Parathyroid adenoma (tissue), 2 donors: Measurements from ENCODE around the gene ULK3.
A peak's percentile ranks its signal among the peaks of the same experiment; 100 is the strongest.

Source experiments
- H2AFZ ChIP-seq: fragments of 300-600 bp; sonication (generic); one replicate; pipeline ENCODE4 v1.7.0; 2017; ENCODE audit warnings: antibody characterized with exemption, mild to moderate bottlenecking
- H3K27ac ChIP-seq: fragments of 300-600 bp; sonication (generic); one replicate; pipeline ENCODE4 v1.7.0; 2017
- H3K27me3 ChIP-seq: fragments of 300-600 bp; sonication (generic); one replicate; pipeline ENCODE4 v1.7.0; 2017; ENCODE audit warnings: low read length; ENCODE audit not compliant: control insufficient read depth, insufficient read depth
- H3K36me3 ChIP-seq: fragments of 300-600 bp; sonication (generic); one replicate; pipeline ENCODE4 v1.7.0; 2017; ENCODE audit warnings: low read length; ENCODE audit not compliant: control insufficient read depth, insufficient read depth
- H3K4me1 ChIP-seq: fragments of 300-600 bp; sonication (generic); one replicate; pipeline ENCODE4 v1.7.0; 2017; ENCODE audit warnings: control low read depth
- H3K4me2 ChIP-seq: fragments of 300-600 bp; sonication (generic); one replicate; pipeline ENCODE4 v1.7.0; 2017; ENCODE audit warnings: low read length
- H3K4me3 ChIP-seq: fragments of 300-600 bp; sonication (generic); one replicate; pipeline ENCODE4 v1.7.0; 2017; ENCODE audit warnings: low read depth, low read length
- H3K79me2 ChIP-seq: fragments of 300-600 bp; sonication (generic); one replicate; pipeline ENCODE4 v1.7.0; 2017; ENCODE audit warnings: control low read depth
- H3K9ac ChIP-seq: fragments of 300-600 bp; sonication (generic); one replicate; pipeline ENCODE4 v1.7.0; 2017; ENCODE audit warnings: mild to moderate bottlenecking
- H3K9me3 ChIP-seq: fragments of 300-600 bp; sonication (generic); one replicate; pipeline ENCODE4 v1.7.0; 2017; ENCODE audit warnings: low read length; ENCODE audit not compliant: control insufficient read depth
- TF ChIP-seq, protein P1 (sequence below): fragments of 300-600 bp; sonication (generic); IDR thresholded peaks from one replicate; pipeline ENCODE4 v1.7.0; 2017; ENCODE audit warnings: antibody characterized with exemption, mild to moderate bottlenecking
- donor health status: primary hyperparathyroidism.

The ULK3 gene

DNA sequence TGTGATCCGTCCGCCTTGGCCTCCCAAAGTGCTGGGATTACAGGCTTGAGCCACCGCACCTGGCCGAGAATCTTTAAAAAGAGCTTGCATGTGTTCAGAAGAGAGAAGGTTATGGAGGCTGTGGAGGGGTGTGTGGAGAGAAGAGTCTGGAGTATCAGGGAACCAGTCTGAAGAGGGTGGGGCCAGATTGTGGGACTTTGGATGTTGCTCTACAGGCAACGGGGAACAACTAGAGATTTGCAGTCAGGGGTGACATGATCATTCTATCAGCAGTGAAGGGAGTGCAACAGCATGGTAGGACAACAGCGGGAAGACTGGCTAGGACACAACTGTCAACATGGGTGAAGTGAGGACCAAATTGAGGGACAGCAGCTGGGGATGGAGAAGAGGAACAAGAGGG, 21.3 kb upstream of the ULK3 start:
- H3K27me3 ChIP-seq, result no peaks in the 10 kb centered on the region
- H3K4me2 ChIP-seq, result no peak overlapping the region
- H3K79me2 ChIP-seq, result peaks cover 34% of the 10 kb centered on the region
- TF ChIP-seq, protein P1, sequence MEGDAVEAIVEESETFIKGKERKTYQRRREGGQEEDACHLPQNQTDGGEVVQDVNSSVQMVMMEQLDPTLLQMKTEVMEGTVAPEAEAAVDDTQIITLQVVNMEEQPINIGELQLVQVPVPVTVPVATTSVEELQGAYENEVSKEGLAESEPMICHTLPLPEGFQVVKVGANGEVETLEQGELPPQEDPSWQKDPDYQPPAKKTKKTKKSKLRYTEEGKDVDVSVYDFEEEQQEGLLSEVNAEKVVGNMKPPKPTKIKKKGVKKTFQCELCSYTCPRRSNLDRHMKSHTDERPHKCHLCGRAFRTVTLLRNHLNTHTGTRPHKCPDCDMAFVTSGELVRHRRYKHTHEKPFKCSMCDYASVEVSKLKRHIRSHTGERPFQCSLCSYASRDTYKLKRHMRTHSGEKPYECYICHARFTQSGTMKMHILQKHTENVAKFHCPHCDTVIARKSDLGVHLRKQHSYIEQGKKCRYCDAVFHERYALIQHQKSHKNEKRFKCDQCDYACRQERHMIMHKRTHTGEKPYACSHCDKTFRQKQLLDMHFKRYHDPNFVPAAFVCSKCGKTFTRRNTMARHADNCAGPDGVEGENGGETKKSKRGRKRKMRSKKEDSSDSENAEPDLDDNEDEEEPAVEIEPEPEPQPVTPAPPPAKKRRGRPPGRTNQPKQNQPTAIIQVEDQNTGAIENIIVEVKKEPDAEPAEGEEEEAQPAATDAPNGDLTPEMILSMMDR, result no peak
- H3K9me3 ChIP-seq, result no peaks in the 10 kb centered on the region
- no peak overlapping the region for H3K27ac ChIP-seq
- H3K36me3 ChIP-seq, result no peaks in the 10 kb centered on the region
- no peak overlapping the region for H3K4me3 ChIP-seq
- no peak overlapping the region for H3K9ac ChIP-seq
- H3K4me1 ChIP-seq, result peaks cover 7% of the 10 kb centered on the region
- H2AFZ ChIP-seq, result no peak overlapping the region

DNA sequence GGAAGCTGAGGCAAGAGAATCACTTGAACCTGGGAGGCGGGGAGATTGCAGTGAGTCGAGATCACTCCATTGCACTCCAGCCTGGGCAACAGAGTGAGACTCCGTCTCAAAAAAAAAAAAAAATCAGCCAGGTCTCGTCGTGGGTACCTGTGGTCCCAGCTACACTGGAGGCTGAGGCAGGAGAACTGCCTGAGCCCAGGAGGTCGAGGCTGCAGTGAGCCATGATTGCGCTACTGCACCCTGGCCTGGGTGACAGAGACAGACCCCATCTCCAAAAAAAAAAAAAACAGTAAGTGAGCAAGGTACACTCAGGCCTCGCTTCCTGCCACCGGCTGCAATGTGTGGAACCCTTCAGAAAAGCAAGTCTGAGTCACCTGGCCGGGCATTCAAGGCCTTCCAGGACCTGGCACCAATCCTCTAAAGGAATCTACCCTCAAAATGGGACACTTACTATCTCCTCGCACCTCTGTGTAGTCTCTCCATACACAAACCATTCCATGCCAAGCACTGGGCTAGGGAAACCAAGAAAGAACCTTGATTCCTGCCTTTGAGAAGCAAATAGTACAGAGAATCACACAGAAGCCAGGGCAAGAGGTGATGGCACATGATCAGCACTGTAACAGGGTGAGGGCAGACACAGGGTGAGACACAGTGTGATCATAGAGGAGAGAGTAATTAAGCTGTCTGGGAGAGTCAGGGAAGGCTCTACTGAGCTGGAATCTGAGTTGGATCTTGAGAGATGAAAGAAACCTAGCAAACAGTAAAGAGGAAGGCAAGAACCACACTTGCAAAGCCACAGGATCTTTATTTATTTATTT, 20.5 kb upstream of the ULK3 start:
- Histone ChIP-seq H3K9ac (no peak overlapping the region), H3K79me2 (peaks cover 33% of the 10 kb centered on the region), H3K4me3 (no peak overlapping the region), H3K27ac (no peak overlapping the region), H3K4me2 (no peak overlapping the region), H3K9me3 (no peaks in the 10 kb centered on the region), H3K27me3 (no peaks in the 10 kb centered on the region), H3K4me1 (peaks cover 7% of the 10 kb centered on the region), H2AFZ (no peak overlapping the region), H3K36me3 (no peaks in the 10 kb centered on the region)
- TF ChIP-seq, protein P1, result no peak

DNA sequence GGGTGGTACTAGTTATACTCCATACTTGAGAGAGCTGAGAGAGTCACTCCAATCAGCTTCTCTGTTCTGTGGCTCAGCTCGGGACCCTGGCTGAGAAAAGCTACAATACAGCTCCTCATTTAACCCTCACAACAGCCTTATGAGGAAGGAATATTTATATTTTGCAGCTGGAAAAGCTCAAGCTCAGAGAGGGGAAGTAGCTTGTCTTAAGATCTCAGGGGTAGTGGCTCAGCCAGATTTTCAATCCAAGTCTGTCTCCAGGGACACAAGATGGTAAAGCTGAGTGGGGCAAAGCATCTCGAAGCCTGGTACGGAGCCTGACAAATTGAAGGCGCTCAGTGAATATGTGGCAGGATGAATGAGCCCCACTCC, 15.4 kb upstream of the ULK3 start:
- Histone ChIP-seq H3K9me3 (no peaks in the 10 kb centered on the region), H3K9ac (no peak overlapping the region), H3K4me2 (peak overlapping the region; percentile 23), H3K27ac (peak overlapping the region; percentile 84), H3K36me3 (no peaks in the 10 kb centered on the region), H2AFZ (no peak overlapping the region), H3K79me2 (peaks cover 3% of the 10 kb centered on the region), H3K27me3 (no peaks in the 10 kb centered on the region), H3K4me3 (no peak overlapping the region), H3K4me1 (peaks cover 21% of the 10 kb centered on the region)
- TF ChIP-seq, protein P1, result no peak

DNA sequence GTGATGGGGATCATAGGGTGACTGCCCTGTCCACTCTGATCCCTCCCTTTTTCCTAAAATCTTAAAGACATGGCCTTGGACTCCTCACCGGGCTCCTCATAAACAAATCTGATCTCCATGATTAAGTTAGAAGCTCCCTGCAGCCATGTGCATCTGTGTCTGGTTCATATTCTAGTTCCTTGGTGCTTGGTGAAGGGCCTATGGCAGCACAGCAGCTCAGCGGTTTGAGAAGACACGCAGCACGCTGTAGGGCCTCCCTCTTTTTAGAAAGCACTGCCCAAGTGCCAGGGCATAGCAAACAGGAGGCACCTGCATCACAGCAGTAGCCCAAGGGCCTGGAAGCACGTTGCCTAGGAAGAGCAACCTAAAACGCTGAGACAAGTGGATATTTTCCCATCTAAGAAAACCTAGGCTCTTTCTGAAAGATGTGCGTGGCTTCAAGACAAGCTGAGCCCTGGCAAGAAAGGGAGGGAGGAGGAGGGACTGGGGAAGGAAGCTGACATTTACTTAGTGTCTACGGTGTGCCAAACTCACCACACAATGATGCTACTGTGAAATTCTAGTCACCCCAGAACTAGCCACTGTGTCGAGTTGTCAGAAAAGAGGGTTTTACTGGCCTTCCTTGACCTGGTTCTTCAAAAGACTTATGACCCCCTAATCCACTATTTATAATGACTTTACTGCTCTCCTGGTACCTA, 14.9 kb upstream of the ULK3 start:
- no peak overlapping the region for H3K9ac ChIP-seq
- no peak overlapping the region for H2AFZ ChIP-seq
- no peaks in the 10 kb centered on the region for H3K27me3 ChIP-seq
- H3K36me3 ChIP-seq, result no peaks in the 10 kb centered on the region
- H3K4me2 ChIP-seq, result peak overlapping the region; percentile 23
- peaks cover 21% of the 10 kb centered on the region for H3K4me1 ChIP-seq
- no peak overlapping the region for H3K4me3 ChIP-seq
- H3K27ac ChIP-seq, result peak overlapping the region; percentile 84
- TF ChIP-seq, protein P1, result no peak
- no peaks in the 10 kb centered on the region for H3K9me3 ChIP-seq
- peaks cover 3% of the 10 kb centered on the region for H3K79me2 ChIP-seq
